Endothelial cell (in vitro differentiated cells): ENCODE data around the gene PYROXD2. TPM values are rescaled to one million over a fixed set of nuclear protein-coding genes. Genes with fewer than 3 reads are reported as not detected.
A peak's percentile ranks its signal among the peaks of the same experiment; 100 is the strongest.

Experiments
- DNase-seq: peaks from one replicate; pipeline ENCODE4 v3.0.0; 2021; ENCODE audit warnings: low spot score
- H3K27ac Mint-ChIP-seq: one replicate; pipeline ENCODE4 v1.8.0; 2021; ENCODE audit warnings: mixed read lengths, inconsistent platforms; ENCODE audit not compliant: unreplicated experiment
- H3K27me3 Mint-ChIP-seq: one replicate; pipeline ENCODE4 v1.8.0; 2021; ENCODE audit warnings: mild to moderate bottlenecking, moderate library complexity, mixed read lengths, inconsistent platforms; ENCODE audit not compliant: unreplicated experiment
- H3K36me3 Mint-ChIP-seq: one replicate; pipeline ENCODE4 v1.8.0; 2021; ENCODE audit warnings: mild to moderate bottlenecking, low read depth, mixed read lengths, inconsistent platforms; ENCODE audit not compliant: unreplicated experiment
- H3K4me1 Mint-ChIP-seq: one replicate; pipeline ENCODE4 v1.8.0; 2021; ENCODE audit warnings: mild to moderate bottlenecking, mixed read lengths, inconsistent platforms; ENCODE audit not compliant: unreplicated experiment
- H3K4me3 Mint-ChIP-seq: one replicate; pipeline ENCODE4 v1.8.0; 2021; ENCODE audit warnings: mild to moderate bottlenecking, mixed read lengths, inconsistent platforms; ENCODE audit not compliant: unreplicated experiment
- H3K9me3 Mint-ChIP-seq: one replicate; pipeline ENCODE4 v1.8.0; 2021; ENCODE audit warnings: mixed read lengths, inconsistent platforms; ENCODE audit not compliant: unreplicated experiment
- CTCF ChIP-seq: fragments of 200-600 bp; sonication (generic); IDR thresholded peaks from one replicate; pipeline ENCODE4 v1.5.0; 2021; ENCODE audit warnings: antibody characterized with exemption; ENCODE audit not compliant: unreplicated experiment
- total RNA-seq: library from RNA; stranded (reverse); fragmentation: NEBNext Ultra II Directional; extraction: Animal tissue kit (Norgen Biotek cat#: 25700); gene quantifications from one replicate; pipeline ENCODE4 v1.2.1, GENCODE V29; 2021; ENCODE audit not compliant: unreplicated experiment

The PYROXD2 gene
- total RNA-seq, 1 donor from 2014 or later = 5.8 TPM

- TF ChIP-seq CTCF = no peak
- H3K4me1 Mint-ChIP-seq = no peaks in the 10 kb centered on the region
- no peak for DNase-seq
- peaks cover 13% of the 10 kb centered on the region for H3K36me3 Mint-ChIP-seq
- no peak overlapping the region for H3K27ac Mint-ChIP-seq
- no peak overlapping the region for H3K4me3 Mint-ChIP-seq
- H3K9me3 Mint-ChIP-seq = no peaks in the 10 kb centered on the region
- H3K27me3 Mint-ChIP-seq = peaks cover 2% of the 10 kb centered on the region
These were observed 9.6 kb upstream of the PYROXD2 start for GRCh38 chr10:98424295-98425254.

- H3K4me1 Mint-ChIP-seq = no peaks in the 10 kb centered on the region
- H3K36me3 Mint-ChIP-seq = peaks cover 13% of the 10 kb centered on the region
- no peak overlapping the region for H3K4me3 Mint-ChIP-seq
- H3K9me3 Mint-ChIP-seq = no peaks in the 10 kb centered on the region
- peaks cover 3% of the 10 kb centered on the region for H3K27me3 Mint-ChIP-seq
- no peak for TF ChIP-seq CTCF
- DNase-seq = peak; percentile 57
- no peak overlapping the region for H3K27ac Mint-ChIP-seq
These were observed 8.7 kb upstream of the PYROXD2 start for GRCh38 chr10:98423691-98424120.

- no peak overlapping the region for H3K27ac Mint-ChIP-seq
These were observed 7.2 kb upstream of the PYROXD2 start for GRCh38 chr10:98422182-98422581.

GRCh38 chr10:98420786-98421185, 5.8 kb upstream of the PYROXD2 start:
- H3K4me3 Mint-ChIP-seq = no peak overlapping the region
- H3K27ac Mint-ChIP-seq = no peak overlapping the region
- TF ChIP-seq CTCF = no peak
- H3K9me3 Mint-ChIP-seq = no peaks in the 10 kb centered on the region
- H3K36me3 Mint-ChIP-seq = peaks cover 14% of the 10 kb centered on the region
- peaks cover under 1% of the 10 kb centered on the region for H3K4me1 Mint-ChIP-seq
- peaks cover 4% of the 10 kb centered on the region for H3K27me3 Mint-ChIP-seq
- DNase-seq = no peak

More at GRCh38 chr10:98422182-98422581, 7.2 kb upstream of the PYROXD2 start:
- H3K4me3 Mint-ChIP-seq = no peak overlapping the region
- DNase-seq = no peak
- H3K4me1 Mint-ChIP-seq = no peaks in the 10 kb centered on the region
- no peak for TF ChIP-seq CTCF
- peaks cover 3% of the 10 kb centered on the region for H3K27me3 Mint-ChIP-seq
- peaks cover 7% of the 10 kb centered on the region for H3K36me3 Mint-ChIP-seq
- no peaks in the 10 kb centered on the region for H3K9me3 Mint-ChIP-seq
